AG10803 (cell line): ENCODE data around the gene PTGDR.

ENCODE experiments used
- DNase-seq: peaks from one replicate; pipeline ENCODE4 v3.0.0; 2010; ENCODE audit warnings: low read depth
- H3K4me3 ChIP-seq: 2 replicates; pipeline ENCODE4 v1.5.1; 2011; ENCODE audit warnings: mild to moderate bottlenecking, low read length, control low read depth
- CTCF ChIP-seq: conservative IDR thresholded peaks from 2 replicates; pipeline ENCODE4 v1.5.1; 2011; ENCODE audit warnings: mild to moderate bottlenecking, low read length, control low read depth, inconsistent platforms

Gene PTGDR

GRCh38 chr14:52296378-52296777, 28.9 kb downstream of the PTGDR start:
- DNase-seq: no peak
- H3K4me3 ChIP-seq: no peak overlapping the region
- TF ChIP-seq CTCF: no peak

GRCh38 chr14:52298795-52299194, 31.3 kb downstream of the PTGDR start:
- H3K4me3 ChIP-seq: no peak overlapping the region
- DNase-seq: no peak
- TF ChIP-seq CTCF: no peak

GRCh38 chr14:52299692-52300278, 32.3 kb downstream of the PTGDR start:
- DNase-seq: peak; percentile 73
- TF ChIP-seq CTCF: peak; percentile 78
- H3K4me3 ChIP-seq: no peak overlapping the region

- TF ChIP-seq CTCF: no peak
- no peak for DNase-seq
- no peak overlapping the region for H3K4me3 ChIP-seq
Observed at GRCh38 chr14:52303236-52303635, 35.7 kb downstream of the PTGDR start.

- H3K4me3 ChIP-seq: no peak overlapping the region
- no peak for TF ChIP-seq CTCF
- no peak for DNase-seq
Observed at GRCh38 chr14:52304248-52304904, 36.9 kb downstream of the PTGDR start.

- no peak for TF ChIP-seq CTCF
- no peak for DNase-seq
- no peak overlapping the region for H3K4me3 ChIP-seq
Observed at GRCh38 chr14:52305014-52305413, 37.5 kb downstream of the PTGDR start.

GRCh38 chr14:52307376-52307775, 39.9 kb downstream of the PTGDR start:
- TF ChIP-seq CTCF: no peak
- H3K4me3 ChIP-seq: no peak overlapping the region
- DNase-seq: no peak
